GM23248 (cell line): ENCODE measurements around the gene FAM120A. TPM values are rescaled to one million over a fixed set of nuclear protein-coding genes. Genes with fewer than 3 reads are reported as not detected.
"Not testable (repeated sequence)": the region's sequence is repeated elsewhere in the genome, so short reads cannot be mapped to it uniquely, and the experiment has no call there.

Experiments
- DNase-seq: peaks from one replicate; pipeline ENCODE4 v3.0.0-alpha.2; 2015
- H2AFZ ChIP-seq: fragments of 200-600 bp; sonication (generic); 2 replicates; pipeline ENCODE4 v1.6.1; 2016; ENCODE audit warnings: antibody characterized with exemption
- H3F3A ChIP-seq: fragments of 200-600 bp; sonication (generic); 2 replicates; pipeline ENCODE4 v1.6.1; 2016; ENCODE audit warnings: mild to moderate bottlenecking, antibody characterized with exemption, mixed run types; ENCODE audit not compliant: insufficient read depth
- H3K27ac ChIP-seq: fragments of 200-600 bp; sonication (generic); 2 replicates; pipeline ENCODE4 v1.5.1; 2016; ENCODE audit warnings: mild to moderate bottlenecking
- H3K27me3 ChIP-seq: fragments of 200-600 bp; sonication (generic); replicated peaks from 2 replicates; pipeline ENCODE4 v1.6.1; 2016; ENCODE audit warnings: mild to moderate bottlenecking; ENCODE audit not compliant: insufficient read depth
- H3K36me3 ChIP-seq: fragments of 200-600 bp; sonication (generic); 2 replicates; pipeline ENCODE4 v1.6.1; 2016; ENCODE audit warnings: low read depth, mild to moderate bottlenecking
- H3K4me1 ChIP-seq: fragments of 200-600 bp; sonication (generic); 2 replicates; pipeline ENCODE4 v1.6.1; 2016; ENCODE audit warnings: mild to moderate bottlenecking; ENCODE audit not compliant: insufficient read depth
- H3K4me2 ChIP-seq: fragments of 200-600 bp; sonication (generic); one replicate; pipeline ENCODE4 v1.6.1; 2016; ENCODE audit warnings: mild to moderate bottlenecking; ENCODE audit not compliant: unreplicated experiment
- H3K4me3 ChIP-seq: fragments of 200-600 bp; sonication (generic); 2 replicates; pipeline ENCODE4 v1.5.1; 2016; ENCODE audit warnings: mild to moderate bottlenecking
- H3K79me2 ChIP-seq: fragments of 200-600 bp; sonication (generic); 2 replicates; pipeline ENCODE4 v1.6.1; 2016; ENCODE audit warnings: mild to moderate bottlenecking; ENCODE audit not compliant: insufficient read depth
- H3K9ac ChIP-seq: fragments of 200-600 bp; sonication (generic); 2 replicates; pipeline ENCODE4 v1.6.1; 2016; ENCODE audit warnings: mild to moderate bottlenecking
- H3K9me2 ChIP-seq: fragments of 200-600 bp; sonication (generic); 2 replicates; pipeline ENCODE4 v1.6.1; 2016; ENCODE audit warnings: mixed run types, mild to moderate bottlenecking, moderate library complexity; ENCODE audit not compliant: insufficient read depth
- H3K9me3 ChIP-seq: fragments of 200-600 bp; sonication (generic); one replicate; pipeline ENCODE4 v1.6.1; 2017; ENCODE audit warnings: low read depth
- H4K20me1 ChIP-seq: fragments of 200-600 bp; sonication (generic); 2 replicates; pipeline ENCODE4 v1.6.0; 2016; ENCODE audit not compliant: insufficient read depth
- EZH2 ChIP-seq: fragments of 200-600 bp; sonication (generic); IDR thresholded peaks from 2 replicates; pipeline ENCODE4 v1.6.1; 2018; ENCODE audit warnings: antibody characterized with exemption, mild to moderate bottlenecking; ENCODE audit not compliant: insufficient read depth, poor library complexity, severe bottlenecking
- EZH2phosphoT487 ChIP-seq: fragments of 200-600 bp; sonication (generic); IDR thresholded peaks from 2 replicates; pipeline ENCODE4 v1.6.1; 2018; ENCODE audit warnings: antibody characterized with exemption, moderate library complexity, mild to moderate bottlenecking, low read depth; ENCODE audit not compliant: insufficient read depth
- whole genome bisulfite sequencing, 2 experiments: methylation state at CpG; one replicate each; pipeline ENCODE4 v1.1.6; 2015 to 2017; ENCODE audit warnings: low lambda C conversion rate in 2 of 2, low coverage in 1 of 2; ENCODE audit errors: missing lambda C conversion rate in 2 of 2; 5-methylcytosine and 5-hydroxymethylcytosine counted together
- in situ Hi-C: fragments of 300-500 bp; cut with MboI; formaldehyde crosslinking; loops from 2 replicates; pipeline ENCODE4 v1.15.0; 2020
- polyA plus RNA-seq: library from polyadenylated mRNA; unstranded; fragments of >200 nt; fragmentation: Nextera tagmentation; extraction: Ambion mirVana; gene quantifications from 2 replicates; pipeline ENCODE4 v1.2.1, GENCODE V29; 2016
- total RNA-seq: library from RNA; depleted of rRNA; stranded (reverse); fragments of >200 nt; shearing (Covaris generic); gene quantifications from 2 replicates; pipeline ENCODE4 v1.2.3, GENCODE V29; 2014

Gene FAM120A
- total and polyA plus RNA-seq, 2 experiments from 2014 or later: 28.9 to 90.5 TPM

- Histone ChIP-seq H3K9ac (no peak overlapping the region), H3K36me3 (no peaks in the 10 kb centered on the region), H3K4me2 (no peak overlapping the region), H3K79me2 (no peaks in the 10 kb centered on the region), H3K27ac (no peak overlapping the region), H3F3A (no peaks in the 10 kb centered on the region), H3K27me3 (no peaks in the 10 kb centered on the region), H3K9me2 (no peaks in the 10 kb centered on the region), H3K9me3 (no peaks in the 10 kb centered on the region), H3K4me3 (no peak overlapping the region), H4K20me1 (no peaks in the 10 kb centered on the region), H3K4me1 (no peaks in the 10 kb centered on the region), H2AFZ (no peak overlapping the region)
- DNase-seq: no peak
- in situ Hi-C loops: no loop called here
- no peak for TF ChIP-seq EZH2
- TF ChIP-seq EZH2phosphoT487: no peak
- 45 to 50% methylated on average over 2 of the region's 2 CpGs for WGBS, 2 experiments
These were observed 13.5 kb upstream of the FAM120A start for GRCh38 chr9:93437996-93438395.

- H3K36me3 ChIP-seq, in situ Hi-C loops, H2AFZ ChIP-seq, H3K4me2 ChIP-seq, H3K79me2 ChIP-seq, H3F3A ChIP-seq, H3K27me3 ChIP-seq, H3K27ac ChIP-seq, H4K20me1 ChIP-seq, H3K9me2 ChIP-seq, H3K9me3 ChIP-seq, H3K4me3 ChIP-seq, H3K9ac ChIP-seq, DNase-seq, H3K4me1 ChIP-seq: not testable (repeated sequence)
- 93 to 95% methylated on average over 6 of the region's 6 CpGs for WGBS, 2 experiments
These were observed 12.2 kb upstream of the FAM120A start for GRCh38 chr9:93439301-93439700.

- Histone ChIP-seq H3F3A (no peaks in the 10 kb centered on the region), H3K27me3 (no peaks in the 10 kb centered on the region), H3K9ac (no peak overlapping the region), H3K4me3 (no peak overlapping the region), H4K20me1 (no peaks in the 10 kb centered on the region), H3K9me3 (no peaks in the 10 kb centered on the region), H3K36me3 (0 out of 2 replicates have a peak, but pooled peaks cover 4% of the 10 kb centered on the region), H3K4me1 (no peaks in the 10 kb centered on the region), H3K9me2 (no peaks in the 10 kb centered on the region), H3K4me2 (no peak overlapping the region), H2AFZ (no peak overlapping the region), H3K79me2 (no peaks in the 10 kb centered on the region), H3K27ac (no peak overlapping the region)
- no peak for TF ChIP-seq EZH2phosphoT487
- no peak for TF ChIP-seq EZH2
- in situ Hi-C loops: no loop called here
- 86 to 90% methylated on average over 8 of the region's 8 CpGs for WGBS, 2 experiments
- no peak for DNase-seq
These were observed 10.4 kb upstream of the FAM120A start for GRCh38 chr9:93440896-93441580.

GRCh38 chr9:93446073-93446472, 5.4 kb upstream of the FAM120A start:
- Histone ChIP-seq H3K4me1 (peaks cover 11% of the 10 kb centered on the region), H3K27me3 (no peaks in the 10 kb centered on the region), H3K36me3 (peaks cover 32% of the 10 kb centered on the region), H3K4me3 (no peak overlapping the region), H3F3A (peaks cover 11% of the 10 kb centered on the region; the same call in 1 of the 2 replicates), H3K9me3 (no peaks in the 10 kb centered on the region), H4K20me1 (no peaks in the 10 kb centered on the region), H3K9ac (no peak overlapping the region), H3K27ac (no peak overlapping the region), H2AFZ (no peak overlapping the region), H3K4me2 (no peak overlapping the region), H3K9me2 (no peaks in the 10 kb centered on the region), H3K79me2 (peaks cover 20% of the 10 kb centered on the region)
- WGBS, 2 experiments: 71 to 73% methylated on average over 3 of the region's 3 CpGs
- TF ChIP-seq EZH2phosphoT487: no peak
- TF ChIP-seq EZH2: no peak
- in situ Hi-C loops: no loop called here
- DNase-seq: no peak

GRCh38 chr9:93447655-93448054, 3.8 kb upstream of the FAM120A start:
- Histone ChIP-seq H3K27me3 (no peaks in the 10 kb centered on the region), H3K36me3 (peaks cover 32% of the 10 kb centered on the region), H4K20me1 (no peaks in the 10 kb centered on the region), H3K9me2 (no peaks in the 10 kb centered on the region), H3K27ac (no peak overlapping the region), H3K4me1 (peaks cover 11% of the 10 kb centered on the region), H2AFZ (no peak overlapping the region), H3K79me2 (peaks cover 28% of the 10 kb centered on the region), H3K9ac (no peak overlapping the region), H3K4me2 (no peak overlapping the region), H3K4me3 (no peak overlapping the region), H3K9me3 (no peaks in the 10 kb centered on the region), H3F3A (peaks cover 13% of the 10 kb centered on the region; the same call in 1 of the 2 replicates)
- TF ChIP-seq EZH2phosphoT487 (no peak), EZH2 (no peak)
- no peak for DNase-seq
- in situ Hi-C loops: no loop called here
- 96 to 98% methylated on average over 4 of the region's 4 CpGs for WGBS, 2 experiments
